SK-N-SH (cell line): Measurements from ENCODE around the gene LRMDA. TPM values are rescaled to one million over a fixed set of nuclear protein-coding genes. Genes with fewer than 3 reads are reported as not detected.

Source experiments
- CTCF ChIA-PET: fragments of 300-600, 350-600 bp; formaldehyde crosslinking; extraction: SDS; loops from one replicate; lab custom pipeline; 2021; lab: Yijun Ruan, JAX
- POLR2A ChIA-PET: fragments of 350-600 bp; sonication (Branson Sonifier 250); formaldehyde crosslinking; extraction: SDS; loops from one replicate; lab custom pipeline; 2020; ENCODE audit warnings: antibody characterized with exemption, inconsistent platforms; lab: Yijun Ruan, JAX
- DNase-seq: peaks from one replicate; pipeline ENCODE4 v3.0.0; 2012
- H2AFZ ChIP-seq: fragments of 200-600 bp; sonication (generic); 2 replicates; pipeline ENCODE4 v1.8.1; 2016; ENCODE audit warnings: antibody characterized with exemption, mild to moderate bottlenecking, low read depth
- H3F3A ChIP-seq: fragments of 200-600 bp; sonication (generic); replicated peaks from 2 replicates; pipeline ENCODE3; 2016; ENCODE audit warnings: antibody characterized with exemption, mild to moderate bottlenecking; ENCODE audit not compliant: insufficient read depth
- H3K27ac ChIP-seq, 2 experiments: fragments of 200-500 bp in 1 of 2; fragments of 200-600 bp in 1 of 2; sonication (Bioruptor generic) in 1 of 2; sonication (generic), shearing (Covaris generic) in 1 of 2; 2 replicates each; pipeline versions ENCODE4 v1.5.1 to v1.6.1; 2014 to 2016; ENCODE audit warnings: low read depth in 2 of 2, inconsistent platforms in 1 of 2, low read length in 1 of 2, mild to moderate bottlenecking in 1 of 2, mixed read lengths in 1 of 2
- H3K27me3 ChIP-seq: fragments of 200-600 bp; sonication (generic), shearing (Covaris generic); 2 replicates; pipeline ENCODE4 v1.6.1; 2016; ENCODE audit warnings: mixed run types; ENCODE audit not compliant: insufficient read depth
- H3K36me3 ChIP-seq, 2 experiments: fragments of 200-500 bp in 1 of 2; fragments of 200-600 bp in 1 of 2; sonication (Bioruptor generic) in 1 of 2; sonication (generic) in 1 of 2; replicated peaks in 1 of 2; 2 replicates each; pipeline versions ENCODE3 to v1.5.1; 2014 to 2016; ENCODE audit warnings: low read length in 1 of 2, mild to moderate bottlenecking in 1 of 2; ENCODE audit not compliant: insufficient read depth in 2 of 2, control insufficient read depth in 1 of 2
- H3K4me1 ChIP-seq, 2 experiments: fragments of 200-500 bp in 1 of 2; fragments of 200-600 bp in 1 of 2; sonication (Bioruptor generic) in 1 of 2; sonication (generic), shearing (Covaris generic) in 1 of 2; 2 replicates each; pipeline versions ENCODE4 v1.5.1 to v1.6.1; 2014 to 2016; ENCODE audit warnings: low read depth in 1 of 2, low read length in 1 of 2, mixed run types in 1 of 2; ENCODE audit not compliant: insufficient read depth in 2 of 2, control insufficient read depth in 1 of 2
- H3K4me2 ChIP-seq: fragments of 200-600 bp; sonication (generic), shearing (Covaris generic); 2 replicates; pipeline ENCODE4 v1.6.1; 2017; ENCODE audit warnings: mixed run types
- H3K4me3 ChIP-seq, 2 experiments: fragments of 200-500 bp in 1 of 2; fragments of 200-600 bp in 1 of 2; sonication (Bioruptor generic) in 1 of 2; sonication (generic), shearing (Covaris generic) in 1 of 2; 2 replicates each; pipeline versions ENCODE4 v1.5.1 to v1.8.1; 2014 to 2016; ENCODE audit warnings: low read depth in 2 of 2, inconsistent platforms in 1 of 2, low read length in 1 of 2, mild to moderate bottlenecking in 1 of 2, mixed read lengths in 1 of 2, moderate library complexity in 1 of 2
- H3K79me2 ChIP-seq: fragments of 200-600 bp; sonication (generic); 2 replicates; pipeline ENCODE4 v1.8.1; 2017; ENCODE audit warnings: mild to moderate bottlenecking; ENCODE audit not compliant: insufficient read depth
- H3K9ac ChIP-seq: fragments of 200-600 bp; sonication (generic); 2 replicates; pipeline ENCODE4 v1.6.1; 2017; ENCODE audit warnings: mixed run types
- H3K9me2 ChIP-seq: fragments of 200-600 bp; sonication (generic); 2 replicates; pipeline ENCODE4 v1.6.1; 2017; ENCODE audit warnings: mixed run types
- H3K9me3 ChIP-seq: fragments of 200-600 bp; sonication (generic); 2 replicates; pipeline ENCODE4 v1.6.1; 2017; ENCODE audit warnings: mixed run types, mild to moderate bottlenecking, moderate library complexity
- H4K20me1 ChIP-seq: fragments of 200-600 bp; sonication (generic); 2 replicates; pipeline ENCODE4 v1.6.1; 2017; ENCODE audit warnings: mild to moderate bottlenecking, mixed run types; ENCODE audit not compliant: insufficient read depth
- CHD2 ChIP-seq: fragments of 150-350 bp; IDR thresholded peaks from 2 replicates; pipeline ENCODE4 v1.6.1; 2018; ENCODE audit warnings: low read length; ENCODE audit not compliant: partially characterized antibody
- EP300 ChIP-seq, 2 experiments: IDR thresholded peaks; 2 replicates each; pipeline versions ENCODE4 v1.4.0 to v1.6.1; 2012; ENCODE audit warnings: borderline replicate concordance in 1 of 2, low read depth in 1 of 2, low read length in 1 of 2
- EZH2phosphoT487 ChIP-seq: fragments of 200-600 bp; sonication (generic); IDR thresholded peaks from 2 replicates; pipeline ENCODE4 v1.6.1; 2017; ENCODE audit warnings: low read depth, mixed run types, mild to moderate bottlenecking, antibody characterized with exemption, moderate library complexity, borderline replicate concordance
- GABPA ChIP-seq: IDR thresholded peaks from 2 replicates; pipeline ENCODE4 v1.4.0; 2012; ENCODE audit warnings: low read depth, mild to moderate bottlenecking
- IRF3 ChIP-seq: fragments of 150-350 bp; IDR thresholded peaks from 2 replicates; pipeline ENCODE4 v1.6.1; 2016; ENCODE audit warnings: mild to moderate bottlenecking, low read depth, low read length
- MEF2A ChIP-seq: IDR thresholded peaks from 2 replicates; pipeline ENCODE4 v1.4.0; 2012; ENCODE audit warnings: low read depth, borderline replicate concordance
- MXI1 ChIP-seq: IDR thresholded peaks from 2 replicates; pipeline ENCODE4 v1.6.1; 2012; ENCODE audit warnings: mild to moderate bottlenecking, low read depth, low read length, improper control_type of control experiment
- NFIC ChIP-seq: IDR thresholded peaks from 2 replicates; pipeline ENCODE4 v1.4.0; 2012; ENCODE audit warnings: borderline replicate concordance
- NRF1 ChIP-seq: IDR thresholded peaks from 2 replicates; pipeline ENCODE4 v1.6.1; 2012; ENCODE audit warnings: low read depth, mild to moderate bottlenecking, low read length
- POLR2AphosphoS5 ChIP-seq: IDR thresholded peaks from 2 replicates; pipeline ENCODE4 v1.6.1; 2012; ENCODE audit warnings: low read depth, low read length
- RAD21 ChIP-seq: IDR thresholded peaks from 2 replicates; pipeline ENCODE4 v1.6.1; 2012; ENCODE audit warnings: mild to moderate bottlenecking, low read length
- RCOR1 ChIP-seq: fragments of 150-350 bp; IDR thresholded peaks from 2 replicates; pipeline ENCODE4 v1.6.1; 2017; ENCODE audit warnings: antibody characterized with exemption, low read length
- REST ChIP-seq: IDR thresholded peaks from 2 replicates; pipeline ENCODE4 v1.6.1; 2012; ENCODE audit warnings: mild to moderate bottlenecking, low read depth, low read length, moderate library complexity
- SIN3A ChIP-seq: IDR thresholded peaks from 2 replicates; pipeline ENCODE4 v1.6.1; 2012; ENCODE audit warnings: low read depth, mild to moderate bottlenecking, low read length, moderate library complexity, borderline replicate concordance
- SMC3 ChIP-seq: IDR thresholded peaks from 2 replicates; pipeline ENCODE4 v1.6.1; 2012; ENCODE audit warnings: low read depth, low read length, improper control_type of control experiment
- TAF1 ChIP-seq: IDR thresholded peaks from 2 replicates; pipeline ENCODE4 v1.6.1; 2012; ENCODE audit warnings: low read depth, mild to moderate bottlenecking, low read length, moderate library complexity, borderline replicate concordance
- TCF12 ChIP-seq: IDR thresholded peaks from 2 replicates; pipeline ENCODE4 v1.4.0; 2012
- USF2 ChIP-seq: fragments of 150-350 bp; IDR thresholded peaks from 2 replicates; pipeline ENCODE4 v1.6.1; 2017; ENCODE audit warnings: antibody characterized with exemption, low read length, low read depth, borderline replicate concordance
- ZBTB33 ChIP-seq: IDR thresholded peaks from 2 replicates; pipeline ENCODE4 v1.4.0; 2012; ENCODE audit warnings: low read depth, borderline replicate concordance
- WGBS: methylation state at CpG from one replicate; pipeline ENCODE4 v1.1.6; 2017; ENCODE audit warnings: low lambda C conversion rate; 5-methylcytosine and 5-hydroxymethylcytosine counted together
- polyA plus RNA-seq, 3 experiments: library from polyadenylated mRNA; depleted of rRNA; stranded (reverse); fragments of >200 nt; gene quantifications; 2 replicates each; pipeline ENCODE4 v1.2.3, GENCODE V29; 2012

LRMDA gene
- polyA plus RNA-seq, 1 of the 3 experiments (the other 2 are of a cell fraction) = 0.95 TPM

- Histone ChIP-seq H3K9me3 (no peaks in the 10 kb centered on the region), H3K27ac (no peak overlapping the region; a peak in 1 of 4 replicates), H3K4me3 (no peak overlapping the region), H3K4me1 (peaks cover 3 to 5% of the 10 kb centered on the region in 2 experiments; a peak in 3 of 4 replicates), H3F3A (peaks cover 13% of the 10 kb centered on the region), H3K9me2 (no peaks in the 10 kb centered on the region)
- CTCF ChIA-PET = interaction anchor here (0.6 to 0.8 kb wide), 3 partner anchors 10 to 64 kb away, joined by 3 read pairs; no protein-coding TSS in a partner anchor
- DNase-seq = no peak
- TF ChIP-seq ZBTB33 (no peak), SIN3A (no peak), EZH2phosphoT487 (no peak), RCOR1 (no peak), USF2 (no peak), IRF3 (no peak), REST (no peak), TAF1 (no peak), NRF1 (no peak), EP300 (IDR thresholded peaks at IDR 0.05; ENCODE audit: borderline replicate concordance in 1 of 2, low read depth in 1 of 2, low read length in 1 of 2) (no peak), SMC3 (no peak), CHD2 (no peak), NFIC (no peak), MXI1 (no peak), TCF12 (no peak), GABPA (no peak), POLR2AphosphoS5 (no peak), MEF2A (no peak), RAD21 (no peak)
- TF ChIP-seq, all 33 proteins: peak for 0
- no peak overlapping the region for H2AFZ ChIP-seq
- no peaks in the 10 kb centered on the region for H3K36me3 ChIP-seq
- no peaks in the 10 kb centered on the region for H4K20me1 ChIP-seq
- WGBS = 95% methylated on average over 3 of the region's 5 CpGs
- no peak overlapping the region for H3K4me2 ChIP-seq
- no peaks in the 10 kb centered on the region for H3K79me2 ChIP-seq
- H3K27me3 ChIP-seq = no peaks in the 10 kb centered on the region
- no peak overlapping the region for H3K9ac ChIP-seq
- POLR2A ChIA-PET = no interaction called here
These were observed 927.4 kb downstream of the LRMDA start for GRCh38 chr10:76358743-76359395.
